Glutamatergic neuron (in vitro differentiated cells): Measurements from ENCODE around the gene IMMT. TPM values are rescaled to one million over a fixed set of nuclear protein-coding genes. Genes with fewer than 3 reads are reported as not detected.

ENCODE experiments used
- DNase-seq: peaks from one replicate; pipeline ENCODE4 v3.0.0; 2022
- H3K27ac Mint-ChIP-seq: one replicate; pipeline ENCODE4 v1.8.0; 2020; ENCODE audit warnings: mild to moderate bottlenecking, mixed read lengths, inconsistent platforms; ENCODE audit not compliant: unreplicated experiment
- H3K27me3 Mint-ChIP-seq: one replicate; pipeline ENCODE4 v1.8.0; 2020; ENCODE audit warnings: mild to moderate bottlenecking, moderate library complexity, mixed read lengths, inconsistent platforms; ENCODE audit not compliant: unreplicated experiment
- H3K36me3 Mint-ChIP-seq: one replicate; pipeline ENCODE4 v1.8.0; 2020; ENCODE audit warnings: mild to moderate bottlenecking, mixed read lengths, inconsistent platforms; ENCODE audit not compliant: unreplicated experiment
- H3K4me1 Mint-ChIP-seq: one replicate; pipeline ENCODE4 v1.8.0; 2020; ENCODE audit warnings: mild to moderate bottlenecking, low read depth, mixed read lengths, inconsistent platforms; ENCODE audit not compliant: unreplicated experiment
- H3K4me3 Mint-ChIP-seq: one replicate; pipeline ENCODE4 v1.8.0; 2020; ENCODE audit warnings: mild to moderate bottlenecking, mixed read lengths, inconsistent platforms; ENCODE audit not compliant: unreplicated experiment
- H3K9me3 Mint-ChIP-seq: one replicate; pipeline ENCODE4 v1.8.0; 2020; ENCODE audit warnings: mild to moderate bottlenecking, moderate library complexity, mixed read lengths, inconsistent platforms; ENCODE audit not compliant: unreplicated experiment
- CTCF ChIP-seq: fragments of 200-600 bp; sonication (generic); IDR thresholded peaks from one replicate; pipeline ENCODE4 v1.5.0; 2021; ENCODE audit not compliant: partially characterized antibody, unreplicated experiment
- total RNA-seq: library from RNA; stranded (reverse); fragmentation: NEBNext Ultra II Directional; extraction: Animal tissue kit (Norgen Biotek cat#: 25700); gene quantifications from one replicate; pipeline ENCODE4 v1.2.1, GENCODE V29; 2021; ENCODE audit not compliant: unreplicated experiment

IMMT gene
- total RNA-seq, 1 donor from 2014 or later = 124 TPM

GRCh38 chr2:86240251-86240650 lies 45.0 kb upstream of the IMMT start:
- Mint-ChIP-seq H3K27ac (no peak overlapping the region), H3K9me3 (peaks cover 11% of the 10 kb centered on the region), H3K4me3 (no peak overlapping the region), H3K36me3 (peaks cover 26% of the 10 kb centered on the region), H3K27me3 (peaks cover 8% of the 10 kb centered on the region), H3K4me1 (peaks cover 7% of the 10 kb centered on the region)
- TF ChIP-seq CTCF = no peak
- no peak for DNase-seq

- Mint-ChIP-seq H3K36me3 (peaks cover 26% of the 10 kb centered on the region), H3K9me3 (peaks cover 11% of the 10 kb centered on the region), H3K4me1 (peaks cover 7% of the 10 kb centered on the region), H3K27ac (no peak overlapping the region), H3K4me3 (no peak overlapping the region), H3K27me3 (peaks cover 8% of the 10 kb centered on the region)
- no peak for DNase-seq
- TF ChIP-seq CTCF = no peak
Observed at GRCh38 chr2:86239745-86240144, 44.5 kb upstream of the IMMT start.

- peaks cover 11% of the 10 kb centered on the region for H3K9me3 Mint-ChIP-seq
- no peak overlapping the region for H3K27ac Mint-ChIP-seq
- H3K4me1 Mint-ChIP-seq = peaks cover 7% of the 10 kb centered on the region
- H3K27me3 Mint-ChIP-seq = peaks cover 8% of the 10 kb centered on the region
- H3K4me3 Mint-ChIP-seq = no peak overlapping the region
- H3K36me3 Mint-ChIP-seq = peaks cover 23% of the 10 kb centered on the region
- no peak for TF ChIP-seq CTCF
- DNase-seq = no peak
Observed at GRCh38 chr2:86239326-86239725, 44.1 kb upstream of the IMMT start.

- no peak for TF ChIP-seq CTCF
- Mint-ChIP-seq H3K4me1 (peaks cover 12% of the 10 kb centered on the region), H3K36me3 (peaks cover 14% of the 10 kb centered on the region), H3K27ac (no peak overlapping the region), H3K9me3 (peaks cover 10% of the 10 kb centered on the region), H3K4me3 (no peak overlapping the region), H3K27me3 (peaks cover 6% of the 10 kb centered on the region)
- DNase-seq = no peak
Observed at GRCh38 chr2:86238354-86238753, 43.1 kb upstream of the IMMT start.

- no peak for TF ChIP-seq CTCF
- H3K4me3 Mint-ChIP-seq = no peak overlapping the region
- peaks cover 12% of the 10 kb centered on the region for H3K9me3 Mint-ChIP-seq
- H3K4me1 Mint-ChIP-seq = peaks cover 17% of the 10 kb centered on the region
- H3K27me3 Mint-ChIP-seq = peaks cover under 1% of the 10 kb centered on the region
- peak overlapping the region; percentile 8 for H3K27ac Mint-ChIP-seq
- DNase-seq = no peak
- H3K36me3 Mint-ChIP-seq = peaks cover 7% of the 10 kb centered on the region
Observed at GRCh38 chr2:86237172-86237571, 41.9 kb upstream of the IMMT start.
